HUES64 (cell line): ENCODE data around the gene CCDC170.
"Not testable (repeated sequence)": the region's sequence is repeated elsewhere in the genome, so short reads cannot be mapped to it uniquely, and the experiment has no call there.

Experiments used
- H3K27ac ChIP-seq: 2 replicates; pipeline ENCODE4 v1.7.0; 2013; ENCODE audit warnings: low read depth, low read length, inconsistent platforms
- H3K27me3 ChIP-seq: 2 replicates; pipeline ENCODE4 v1.6.1; 2013; ENCODE audit warnings: mild to moderate bottlenecking, low read length; ENCODE audit not compliant: insufficient read depth
- H3K36me3 ChIP-seq: 2 replicates; pipeline ENCODE4 v1.6.1; 2013; ENCODE audit warnings: mild to moderate bottlenecking, low read length; ENCODE audit not compliant: insufficient read depth
- H3K4me1 ChIP-seq: 2 replicates; pipeline ENCODE4 v1.6.1; 2013; ENCODE audit warnings: mild to moderate bottlenecking, low read length, moderate library complexity; ENCODE audit not compliant: insufficient read depth
- H3K4me3 ChIP-seq: 2 replicates; pipeline ENCODE4 v1.5.1; 2013; ENCODE audit warnings: mild to moderate bottlenecking, low read length, moderate library complexity
- H3K9ac ChIP-seq: 2 replicates; pipeline ENCODE4 v1.6.1; 2013; ENCODE audit warnings: mild to moderate bottlenecking, low read depth, low read length
- H3K9me3 ChIP-seq: 2 replicates; pipeline ENCODE4 v1.6.1; 2013; ENCODE audit warnings: low read depth, low read length; ENCODE audit not compliant: insufficient read depth
- WGBS: fragments of 150-250, 120-280 bp; methylation state at CpG from one replicate; pipeline ENCODE4 v1.1.7; 2013; ENCODE audit warnings: missing lambda C conversion rate; 5-methylcytosine and 5-hydroxymethylcytosine counted together

The CCDC170 gene

DNA sequence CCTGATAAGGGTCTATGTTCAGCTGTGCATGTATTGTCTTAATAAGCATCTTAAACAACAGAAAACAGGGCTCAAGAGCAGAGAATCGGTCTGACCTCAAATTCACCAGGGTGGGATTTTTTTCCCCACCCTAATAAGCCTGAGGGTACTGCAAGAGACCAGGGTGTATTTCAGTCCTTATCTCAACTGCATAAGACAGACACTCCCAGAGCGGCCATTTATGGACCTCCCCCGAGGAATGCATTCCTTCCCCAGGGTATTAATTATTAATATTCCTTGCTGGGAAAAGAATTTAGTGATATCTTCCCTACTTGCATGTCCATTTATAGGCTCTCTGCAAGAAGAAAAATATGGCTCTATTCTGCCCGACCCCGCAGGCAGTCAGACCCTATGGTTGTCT lies 25.2 kb downstream of the CCDC170 start:
- H3K4me1 ChIP-seq, H3K9ac ChIP-seq, H3K36me3 ChIP-seq, H3K4me3 ChIP-seq, H3K27me3 ChIP-seq, H3K27ac ChIP-seq: not testable (repeated sequence)
- 93% methylated on average over 3 of the region's 5 CpGs for WGBS
- peaks cover 24% of the 10 kb centered on the region for H3K9me3 ChIP-seq

DNA sequence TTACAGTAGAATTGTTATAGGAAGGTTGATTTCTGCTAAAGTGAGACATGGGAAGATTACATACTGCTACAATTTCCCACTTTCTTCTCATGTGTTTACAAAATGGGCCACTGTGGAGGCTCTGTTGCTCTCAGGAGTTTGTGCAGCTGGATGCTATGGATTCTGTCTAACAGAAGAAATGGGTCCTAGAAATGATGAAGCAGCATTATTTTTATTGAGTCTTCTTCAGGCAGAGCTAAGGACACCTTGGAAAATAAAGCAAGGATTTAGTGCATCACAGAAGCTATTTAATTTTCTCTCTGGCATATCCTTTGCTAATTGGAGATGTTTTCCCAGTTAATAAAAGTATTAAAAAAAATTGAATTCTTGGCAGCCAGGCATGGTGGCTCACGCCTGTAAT lies 29.2 kb downstream of the CCDC170 start:
- no peaks in the 10 kb centered on the region for H3K4me1 ChIP-seq
- no peak overlapping the region for H3K9ac ChIP-seq
- H3K27me3 ChIP-seq = no peaks in the 10 kb centered on the region
- no peak overlapping the region for H3K4me3 ChIP-seq
- 100% methylated on average over 1 of the region's 1 CpG for WGBS
- no peaks in the 10 kb centered on the region for H3K36me3 ChIP-seq
- H3K9me3 ChIP-seq = peaks cover 28% of the 10 kb centered on the region
- no peak overlapping the region for H3K27ac ChIP-seq

DNA sequence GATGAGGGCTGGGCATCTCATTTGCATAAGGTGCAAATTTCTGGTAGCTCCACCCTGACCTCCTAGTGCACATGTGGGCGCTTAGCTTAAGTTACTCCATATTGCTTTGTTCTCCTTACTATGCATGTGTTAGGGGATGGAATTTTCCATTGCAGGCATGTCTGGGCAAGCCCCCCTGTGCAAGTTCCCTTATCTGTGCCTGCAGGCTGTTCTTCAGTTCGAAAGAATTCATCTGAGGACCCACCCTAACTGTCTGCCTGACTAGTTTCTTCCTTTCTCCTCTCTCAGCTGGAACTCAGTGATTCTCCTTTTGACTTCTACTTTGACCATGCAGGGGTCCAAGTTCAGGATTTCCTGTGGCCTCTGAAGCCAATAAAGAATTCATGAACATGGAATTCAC lies 30.2 kb downstream of the CCDC170 start:
- peaks cover 19% of the 10 kb centered on the region for H3K9me3 ChIP-seq
- H3K9ac ChIP-seq = no peak overlapping the region
- H3K27ac ChIP-seq = no peak overlapping the region
- H3K4me3 ChIP-seq = no peak overlapping the region
- WGBS = 88% methylated on average over 2 of the region's 2 CpGs
- no peaks in the 10 kb centered on the region for H3K4me1 ChIP-seq
- no peaks in the 10 kb centered on the region for H3K36me3 ChIP-seq
- H3K27me3 ChIP-seq = no peaks in the 10 kb centered on the region

DNA sequence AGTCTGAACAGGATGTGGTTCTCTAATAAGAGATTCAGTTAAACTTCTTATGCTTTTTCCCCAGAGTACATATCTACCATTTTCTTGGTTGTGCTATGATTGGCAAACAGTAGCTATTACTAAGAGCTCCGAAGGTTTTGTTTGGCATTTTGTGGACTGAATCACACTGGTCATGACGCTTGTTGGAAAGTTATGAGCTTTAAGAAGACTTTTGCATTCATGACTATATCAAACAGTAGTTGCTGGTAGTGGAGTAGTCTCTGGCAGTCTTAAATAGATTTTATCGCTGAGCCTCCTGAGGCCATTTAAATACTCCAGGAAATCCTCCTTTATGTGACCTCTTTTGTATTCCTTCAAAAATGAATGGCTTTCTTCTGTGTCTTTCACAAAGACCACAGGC lies 40.8 kb downstream of the CCDC170 start:
- Histone ChIP-seq H3K4me3 (no peak overlapping the region), H3K9me3 (peaks cover 9% of the 10 kb centered on the region; the same call in 1 of the 2 replicates), H3K27me3 (no peaks in the 10 kb centered on the region), H3K9ac (no peak overlapping the region), H3K36me3 (no peaks in the 10 kb centered on the region), H3K27ac (no peak overlapping the region), H3K4me1 (no peaks in the 10 kb centered on the region)
- WGBS = 98% methylated on average over 3 of the region's 3 CpGs

DNA sequence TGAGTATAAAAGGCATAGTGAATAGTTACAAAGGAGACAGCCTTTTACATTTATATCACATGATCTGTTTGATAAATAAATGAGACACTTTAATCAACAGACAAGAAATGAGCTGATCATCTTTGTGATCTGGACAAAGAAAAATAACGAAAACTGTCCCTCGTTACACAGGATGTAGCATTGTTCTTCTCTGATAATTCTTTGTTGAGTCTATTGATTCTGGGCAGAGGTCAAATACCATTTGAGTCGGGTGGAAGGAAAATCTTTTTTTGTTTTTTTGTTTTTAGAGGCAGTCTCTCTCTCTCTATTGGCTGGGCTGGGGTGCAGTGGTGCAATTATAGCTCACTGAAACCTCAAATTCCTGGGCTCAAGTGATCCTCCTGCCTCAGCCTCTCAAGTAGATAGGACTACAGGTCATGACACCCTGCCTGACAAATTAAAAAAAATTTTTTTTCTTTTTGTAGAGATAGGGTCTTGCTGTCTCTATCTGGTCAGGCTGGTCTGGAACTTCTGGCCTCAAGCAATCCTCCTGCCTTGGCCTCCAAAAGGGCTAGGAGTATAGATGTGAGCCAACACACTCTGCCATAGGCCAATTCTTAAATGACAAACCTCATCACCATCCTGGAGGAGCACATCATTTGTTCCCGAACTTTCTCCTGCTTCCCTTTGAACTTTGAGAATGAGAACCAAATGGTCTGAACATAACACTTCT lies 41.8 kb downstream of the CCDC170 start:
- H3K27ac ChIP-seq = no peak overlapping the region
- 95% methylated on average over 4 of the region's 4 CpGs for WGBS
- H3K9ac ChIP-seq = no peak overlapping the region
- no peak overlapping the region for H3K4me3 ChIP-seq
- H3K27me3 ChIP-seq = no peaks in the 10 kb centered on the region
- H3K9me3 ChIP-seq = peaks cover 12% of the 10 kb centered on the region; the same call in 1 of the 2 replicates
- H3K36me3 ChIP-seq = no peaks in the 10 kb centered on the region
- H3K4me1 ChIP-seq = no peaks in the 10 kb centered on the region

DNA sequence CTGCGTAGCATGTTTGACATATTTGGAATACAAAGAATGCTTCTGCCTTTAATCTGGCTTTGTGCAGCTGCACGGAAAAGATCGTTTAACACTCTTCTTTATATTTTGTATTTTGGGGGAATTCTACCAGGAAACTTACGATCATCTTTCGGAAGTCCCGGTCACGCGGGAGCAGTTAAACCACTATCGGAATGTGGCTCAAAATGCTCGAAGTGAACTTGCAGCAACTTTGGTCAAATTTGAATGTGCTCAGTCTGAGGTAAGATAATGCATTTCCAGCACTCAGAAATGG lies 42.3 kb downstream of the CCDC170 start:
- Histone ChIP-seq H3K4me1 (no peaks in the 10 kb centered on the region), H3K4me3 (no peak overlapping the region), H3K36me3 (no peaks in the 10 kb centered on the region), H3K27me3 (no peaks in the 10 kb centered on the region), H3K9ac (no peak overlapping the region), H3K27ac (no peak overlapping the region), H3K9me3 (peaks cover 14% of the 10 kb centered on the region; the same call in 1 of the 2 replicates)
- WGBS = 97% methylated on average over 10 of the region's 10 CpGs

DNA sequence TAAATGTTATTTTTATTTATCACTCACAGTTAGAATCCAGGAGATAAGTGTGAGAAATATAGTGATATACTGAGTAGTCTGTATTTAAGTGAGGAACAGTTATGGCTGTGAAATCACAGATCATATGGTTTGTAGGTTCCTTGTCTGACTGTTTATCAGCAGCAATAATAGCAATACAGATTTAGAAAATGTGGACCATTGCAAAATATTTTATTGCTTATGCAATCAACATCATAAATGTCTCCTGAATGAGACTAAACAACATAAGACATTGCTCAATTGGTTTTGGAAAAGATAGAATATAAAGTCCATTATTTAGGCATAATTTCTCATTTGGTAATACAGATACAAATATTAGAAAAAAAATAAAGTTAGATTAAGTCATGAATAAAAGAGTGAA lies 43.7 kb downstream of the CCDC170 start:
- Histone ChIP-seq H3K27ac (no peak overlapping the region), H3K9ac (no peak overlapping the region), H3K4me3 (no peak overlapping the region), H3K4me1 (no peaks in the 10 kb centered on the region), H3K9me3 (peaks cover 14% of the 10 kb centered on the region; the same call in 1 of the 2 replicates), H3K27me3 (no peaks in the 10 kb centered on the region), H3K36me3 (no peaks in the 10 kb centered on the region)

DNA sequence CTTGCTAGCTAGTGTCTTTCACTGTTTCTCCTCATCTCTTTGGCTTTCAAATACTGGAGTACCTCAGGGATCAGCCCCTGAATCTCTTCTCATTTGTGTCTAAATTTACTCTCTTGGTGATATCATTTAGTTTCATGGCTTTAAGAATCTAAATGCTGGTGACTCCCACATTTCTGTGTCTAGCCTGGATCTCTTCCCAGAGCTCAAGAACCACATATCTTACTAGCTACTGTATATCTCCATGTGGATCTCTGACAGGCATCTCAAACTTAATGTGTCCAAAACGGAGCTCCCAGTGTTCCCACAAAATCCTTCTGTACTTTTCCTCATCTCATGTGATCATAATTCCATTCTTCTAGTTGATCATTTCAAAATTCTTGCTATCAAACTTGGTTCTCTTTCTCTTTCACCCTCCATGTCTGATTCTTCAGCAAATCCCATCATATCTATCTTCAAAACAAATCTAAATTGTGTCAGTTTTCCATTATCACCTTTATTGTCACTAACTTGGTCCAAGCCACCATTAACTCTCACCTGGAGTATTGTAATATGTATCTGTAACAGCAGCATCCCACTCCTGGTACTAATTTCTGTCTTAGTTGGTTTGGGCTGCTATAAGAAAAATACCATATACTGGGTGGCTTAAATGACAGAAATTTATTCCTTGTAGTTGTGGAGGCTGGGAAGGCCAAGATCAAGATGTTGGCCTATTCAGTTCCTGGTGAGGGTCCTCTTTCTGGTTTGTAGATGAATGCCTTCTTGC lies 45.9 kb downstream of the CCDC170 start:
- Histone ChIP-seq H3K4me1 (no peaks in the 10 kb centered on the region), H3K9me3 (peaks cover 14% of the 10 kb centered on the region; the same call in 1 of the 2 replicates), H3K36me3 (no peaks in the 10 kb centered on the region), H3K9ac (no peak overlapping the region), H3K27ac (no peak overlapping the region), H3K4me3 (no peak overlapping the region), H3K27me3 (no peaks in the 10 kb centered on the region)
- 74% methylated on average over 1 of the region's 1 CpG for WGBS

DNA sequence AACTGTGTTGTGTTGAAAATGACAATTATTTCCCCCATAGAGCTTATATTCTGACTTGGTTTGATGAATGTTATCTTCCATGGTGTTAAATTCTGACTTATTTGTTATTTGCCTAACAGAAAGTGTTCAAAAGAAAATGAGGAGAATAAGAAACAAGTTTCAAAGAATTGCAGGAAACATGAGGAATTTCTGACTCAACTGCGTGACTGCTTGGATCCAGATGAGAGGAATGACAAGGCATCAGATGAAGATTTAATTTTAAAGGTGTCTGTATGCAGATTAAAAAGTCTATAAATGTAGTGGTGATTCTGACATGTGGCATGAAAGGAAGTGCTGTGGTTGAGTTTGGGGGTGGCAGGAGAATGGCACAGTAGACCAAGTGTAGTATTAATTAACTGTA lies 50.6 kb downstream of the CCDC170 start:
- 90% methylated on average over 1 of the region's 1 CpG for WGBS
- Histone ChIP-seq H3K9ac (no peak overlapping the region), H3K27me3 (no peaks in the 10 kb centered on the region), H3K9me3 (peaks cover 11% of the 10 kb centered on the region; the same call in 1 of the 2 replicates), H3K4me1 (no peaks in the 10 kb centered on the region), H3K27ac (no peak overlapping the region), H3K36me3 (no peaks in the 10 kb centered on the region), H3K4me3 (no peak overlapping the region)

DNA sequence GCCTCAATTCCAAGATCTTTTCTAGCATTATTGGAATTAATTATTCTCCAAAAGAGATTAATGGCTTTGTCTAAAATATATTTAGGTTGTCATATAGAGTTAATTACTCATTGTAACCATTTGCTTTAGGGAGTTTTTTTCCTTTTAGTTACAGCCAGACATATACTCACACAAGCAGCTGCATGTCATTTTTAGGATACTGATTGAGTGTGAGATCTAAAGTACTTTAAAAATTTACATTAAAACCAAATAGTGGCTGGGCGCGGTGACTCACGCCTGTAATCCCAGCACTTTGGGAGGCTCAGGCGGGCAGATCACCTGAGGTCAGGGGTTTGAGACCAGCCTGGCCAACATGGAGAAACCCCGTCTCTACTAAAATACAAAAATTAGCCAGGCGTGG lies 51.1 kb downstream of the CCDC170 start:
- WGBS = 95% methylated on average over 6 of the region's 6 CpGs
- not testable (repeated sequence) for H3K4me1 ChIP-seq, H3K27me3 ChIP-seq, H3K9ac ChIP-seq, H3K9me3 ChIP-seq, H3K4me3 ChIP-seq, H3K36me3 ChIP-seq, H3K27ac ChIP-seq

DNA sequence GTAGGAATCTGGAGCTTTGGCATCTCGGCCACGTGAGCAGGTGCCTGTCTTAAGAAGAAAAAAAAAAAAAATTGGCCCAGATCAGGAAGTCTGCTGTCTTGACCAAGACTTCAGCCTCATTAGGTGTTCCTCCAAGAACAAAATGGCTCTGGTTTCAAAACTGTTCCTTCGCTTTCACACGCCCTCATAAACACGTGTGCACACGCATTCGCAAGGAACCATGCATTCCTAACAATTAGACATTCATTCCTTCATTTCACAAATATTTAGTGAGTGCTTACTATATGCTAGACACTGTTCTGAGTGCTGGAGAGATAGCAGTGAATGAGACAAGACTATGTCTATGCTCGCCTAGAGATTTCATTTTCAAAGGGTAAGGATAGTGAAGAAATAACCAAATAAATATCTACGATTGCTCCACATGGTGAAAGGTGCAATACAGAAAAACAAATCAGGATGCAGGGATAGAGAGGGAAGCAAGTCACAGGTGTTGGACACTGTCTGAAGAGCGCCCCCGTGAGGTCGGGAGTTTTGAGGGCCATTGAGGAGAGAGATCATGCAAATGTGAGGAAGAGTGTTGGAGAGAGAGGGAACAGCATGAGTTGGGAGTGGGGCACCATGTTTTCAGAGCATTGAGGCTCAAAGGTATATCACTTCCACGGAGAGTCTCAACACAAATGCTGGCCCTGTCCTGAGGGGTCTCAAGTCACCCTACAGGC lies 53.3 kb downstream of the CCDC170 start:
- H3K27ac ChIP-seq = no peak overlapping the region
- H3K4me1 ChIP-seq = no peaks in the 10 kb centered on the region
- no peak overlapping the region for H3K4me3 ChIP-seq
- H3K9me3 ChIP-seq = no peaks in the 10 kb centered on the region
- no peaks in the 10 kb centered on the region for H3K27me3 ChIP-seq
- no peak overlapping the region for H3K9ac ChIP-seq
- H3K36me3 ChIP-seq = no peaks in the 10 kb centered on the region
- 86% methylated on average over 13 of the region's 13 CpGs for WGBS
